RWPE2 (cell line): ENCODE results near the gene CHRNB1.
"Not testable (repeated sequence)": the region's sequence is repeated elsewhere in the genome, so short reads cannot be mapped to it uniquely, and the experiment has no call there.

ENCODE experiments used
- ATAC-seq: fragments of 200-7000 bp; cut with Tn5 transposase; 3 replicates; pipeline ENCODE4 v1.9.1; 2021; ENCODE audit warnings: low read depth
- DNase-seq: peaks from one replicate; pipeline ENCODE4 v3.0.0-alpha.2; 2020; ENCODE audit warnings: low spot score
- H3K27ac ChIP-seq: fragments of 450-650 bp; 2 replicates; pipeline ENCODE4 v1.5.1; 2017; ENCODE audit warnings: mild to moderate bottlenecking; ENCODE audit not compliant: poor library complexity, severe bottlenecking
- H3K27me3 ChIP-seq: fragments of 250-450 bp; sonication (Bioruptor Pico); 2 replicates; pipeline ENCODE4 v1.5.1; 2021; ENCODE audit warnings: mild to moderate bottlenecking, moderate library complexity; ENCODE audit not compliant: insufficient read depth, poor library complexity, severe bottlenecking
- H3K36me3 ChIP-seq: fragments of 250-450 bp; sonication (Bioruptor Pico); 2 replicates; pipeline ENCODE4 v1.5.1; 2020; ENCODE audit warnings: low read depth, mild to moderate bottlenecking, moderate library complexity
- H3K4me1 ChIP-seq: fragments of 250-450 bp; sonication (Bioruptor Pico); 2 replicates; pipeline ENCODE4 v1.5.1; 2021; ENCODE audit warnings: mild to moderate bottlenecking, moderate library complexity; ENCODE audit not compliant: insufficient read depth, poor library complexity, severe bottlenecking
- H3K4me3 ChIP-seq: fragments of 250-450 bp; sonication (Bioruptor Pico); 2 replicates; pipeline ENCODE4 v1.5.1; 2021; ENCODE audit warnings: mild to moderate bottlenecking, moderate library complexity; ENCODE audit not compliant: severe bottlenecking
- H3K9me3 ChIP-seq: fragments of 250-450 bp; sonication (Bioruptor Pico); 2 replicates; pipeline ENCODE4 v1.5.1; 2021; ENCODE audit warnings: mild to moderate bottlenecking, moderate library complexity; ENCODE audit not compliant: severe bottlenecking
- TF ChIP-seq, protein P1 (sequence below): fragments of 450-650 bp; IDR thresholded peaks from one replicate; pipeline ENCODE4 v1.5.1; 2017; ENCODE audit warnings: mild to moderate bottlenecking, moderate library complexity; ENCODE audit not compliant: poor library complexity, severe bottlenecking

The CHRNB1 gene

GRCh38 chr17:7468290-7468689, 23.4 kb downstream of the CHRNB1 start:
- no peak for ATAC-seq
- H3K4me3 ChIP-seq: no peak overlapping the region
- H3K27me3 ChIP-seq: no peaks in the 10 kb centered on the region
- peaks cover 27% of the 10 kb centered on the region for H3K36me3 ChIP-seq
- H3K9me3 ChIP-seq: no peaks in the 10 kb centered on the region
- H3K4me1 ChIP-seq: no peaks in the 10 kb centered on the region
- TF ChIP-seq, protein P1, sequence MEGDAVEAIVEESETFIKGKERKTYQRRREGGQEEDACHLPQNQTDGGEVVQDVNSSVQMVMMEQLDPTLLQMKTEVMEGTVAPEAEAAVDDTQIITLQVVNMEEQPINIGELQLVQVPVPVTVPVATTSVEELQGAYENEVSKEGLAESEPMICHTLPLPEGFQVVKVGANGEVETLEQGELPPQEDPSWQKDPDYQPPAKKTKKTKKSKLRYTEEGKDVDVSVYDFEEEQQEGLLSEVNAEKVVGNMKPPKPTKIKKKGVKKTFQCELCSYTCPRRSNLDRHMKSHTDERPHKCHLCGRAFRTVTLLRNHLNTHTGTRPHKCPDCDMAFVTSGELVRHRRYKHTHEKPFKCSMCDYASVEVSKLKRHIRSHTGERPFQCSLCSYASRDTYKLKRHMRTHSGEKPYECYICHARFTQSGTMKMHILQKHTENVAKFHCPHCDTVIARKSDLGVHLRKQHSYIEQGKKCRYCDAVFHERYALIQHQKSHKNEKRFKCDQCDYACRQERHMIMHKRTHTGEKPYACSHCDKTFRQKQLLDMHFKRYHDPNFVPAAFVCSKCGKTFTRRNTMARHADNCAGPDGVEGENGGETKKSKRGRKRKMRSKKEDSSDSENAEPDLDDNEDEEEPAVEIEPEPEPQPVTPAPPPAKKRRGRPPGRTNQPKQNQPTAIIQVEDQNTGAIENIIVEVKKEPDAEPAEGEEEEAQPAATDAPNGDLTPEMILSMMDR: no peak
- H3K27ac ChIP-seq: no peak overlapping the region
- no peak for DNase-seq

DNA sequence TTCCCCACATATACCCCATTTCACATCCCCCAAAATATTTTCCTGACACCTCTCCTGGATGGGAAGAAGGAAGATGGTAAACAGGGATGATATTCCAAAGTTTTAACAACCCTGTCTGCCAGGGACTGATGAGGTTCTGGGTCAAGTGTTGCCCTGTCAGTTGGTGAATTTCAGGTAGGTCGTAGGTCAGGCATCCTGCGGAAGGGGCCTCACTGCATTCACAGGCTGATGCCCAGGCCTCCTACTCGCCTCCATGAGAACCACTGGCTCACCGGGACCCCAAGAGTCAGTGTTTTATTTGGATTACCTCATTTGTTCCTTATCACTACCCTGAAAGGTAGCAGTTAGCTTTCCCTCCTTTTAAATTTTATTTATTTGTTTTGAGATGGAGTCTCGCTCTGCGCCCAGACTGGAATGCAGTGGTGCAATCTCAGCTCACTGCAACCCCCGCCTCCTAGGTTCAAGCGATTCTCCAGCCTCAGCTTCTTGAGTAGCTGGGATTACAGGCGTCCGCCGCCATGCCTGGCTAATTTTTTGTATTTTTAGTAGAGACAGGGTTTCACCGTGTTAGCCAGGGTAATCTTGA, 24.0 kb downstream of the CHRNB1 start:
- Histone ChIP-seq H3K4me3 (no peak overlapping the region), H3K36me3 (peaks cover 27% of the 10 kb centered on the region), H3K9me3 (no peaks in the 10 kb centered on the region), H3K27ac (no peak overlapping the region), H3K27me3 (no peaks in the 10 kb centered on the region), H3K4me1 (no peaks in the 10 kb centered on the region)
- TF ChIP-seq, protein P1: no peak
- ATAC-seq (no peak), DNase-seq (no peak)

GRCh38 chr17:7469843-7470242, 25.0 kb downstream of the CHRNB1 start:
- H3K9me3 ChIP-seq, H3K27ac ChIP-seq, DNase-seq, H3K4me1 ChIP-seq, H3K4me3 ChIP-seq, H3K27me3 ChIP-seq, ATAC-seq: not testable (repeated sequence)
- peaks cover 31% of the 10 kb centered on the region for H3K36me3 ChIP-seq

DNA sequence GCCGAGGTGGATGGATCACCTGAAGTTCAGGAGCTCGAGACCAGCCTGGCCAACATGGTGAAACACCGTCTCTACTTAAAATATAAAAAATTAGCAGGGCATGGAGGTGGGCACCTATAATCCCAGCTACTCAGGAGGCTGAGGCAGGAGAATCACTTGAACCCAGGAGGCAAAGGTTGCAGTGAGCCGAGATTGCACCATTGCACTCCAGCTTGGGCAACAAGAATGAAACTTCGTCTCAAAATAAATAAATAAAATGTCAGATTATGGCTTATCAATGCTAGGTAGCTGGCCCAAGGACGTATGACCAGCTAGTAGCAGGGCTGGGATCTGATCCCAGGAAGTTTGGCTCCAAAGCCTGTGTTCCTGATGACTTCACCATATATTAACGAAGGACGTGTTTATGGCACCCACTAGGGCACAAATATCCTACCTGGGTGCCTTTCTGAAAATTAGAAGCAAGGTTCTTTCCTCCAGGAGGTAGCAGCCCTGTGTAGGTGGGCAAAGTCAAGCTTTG, 25.7 kb downstream of the CHRNB1 start:
- H3K36me3 ChIP-seq: peaks cover 33% of the 10 kb centered on the region
- H3K4me3 ChIP-seq, H3K27me3 ChIP-seq, ATAC-seq, DNase-seq, H3K27ac ChIP-seq, H3K4me1 ChIP-seq, H3K9me3 ChIP-seq: not testable (repeated sequence)

GRCh38 chr17:7471729-7472128, 26.9 kb downstream of the CHRNB1 start:
- Histone ChIP-seq H3K27ac (no peak overlapping the region), H3K36me3 (peaks cover 26% of the 10 kb centered on the region), H3K4me1 (peaks cover 17% of the 10 kb centered on the region), H3K4me3 (no peak overlapping the region), H3K9me3 (no peaks in the 10 kb centered on the region), H3K27me3 (no peaks in the 10 kb centered on the region)
- DNase-seq (no peak), ATAC-seq (no peak)
- TF ChIP-seq, protein P1: no peak

- ATAC-seq, H3K27me3 ChIP-seq, DNase-seq, H3K9me3 ChIP-seq, H3K4me3 ChIP-seq: not testable (repeated sequence)
- H3K36me3 ChIP-seq: peaks cover 11% of the 10 kb centered on the region; the same call in 1 of the 2 replicates
- peak overlapping the region; percentile 95 for H3K27ac ChIP-seq
- H3K4me1 ChIP-seq: peaks cover 24% of the 10 kb centered on the region
Measured at GRCh38 chr17:7474767-7475166, 29.9 kb downstream of the CHRNB1 start.
